HepG2 (cell line): Measurements from ENCODE around the gene SERINC5. TPM values are rescaled to one million over a fixed set of nuclear protein-coding genes. Genes with fewer than 3 reads are reported as not detected.
"Not testable (repeated sequence)": the region's sequence is repeated elsewhere in the genome, so short reads cannot be mapped to it uniquely, and the experiment has no call there.

Experiments used
- ATAC-seq: fragments of 200-7000 bp; cut with Tn5 transposase; 3 replicates; pipeline ENCODE4 v1.9.1; 2020; ENCODE audit warnings: mild to moderate bottlenecking, moderate library complexity
- BruUV-seq: library from RNA; stranded (reverse); fragments of 400-500 nt; replicated peaks from 2 replicates; lab custom pipeline; 2021; lab: Mats Ljungman, UMichigan
- CTCF ChIA-PET: fragments of 300-600 bp; formaldehyde crosslinking; extraction: SDS; loops from one replicate; lab custom pipeline; 2021; ENCODE audit warnings: low total read pairs, inconsistent platforms, low intra/inter-chr PET ratio; lab: Yijun Ruan, JAX
- POLR2A ChIA-PET: fragments of 350-600 bp; sonication (Branson Sonifier 250); formaldehyde crosslinking; loops from one replicate; lab custom pipeline; 2020; ENCODE audit warnings: antibody characterized with exemption, inconsistent platforms; lab: Yijun Ruan, JAX
- DNase-seq: peaks from one replicate; pipeline ENCODE4 v3.0.0-alpha.2; 2015; ENCODE audit warnings: low spot score
- FAIRE-seq: peaks from 3 replicates; lab custom pipeline; 2011; peaks lifted over from hg19 to GRCh38; lab: Jason Lieb, UNC
- H2AFZ ChIP-seq: one replicate; pipeline ENCODE4 v1.6.1; 2011; ENCODE audit warnings: low read length, inconsistent platforms
- H3K27ac ChIP-seq: fragments of 300-600 bp; 3 replicates; pipeline ENCODE4 v1.8.0; 2011; ENCODE audit warnings: mixed run types, mild to moderate bottlenecking, mixed read lengths, low read length, inconsistent platforms; ENCODE audit not compliant: insufficient read depth; ENCODE audit errors: extremely low read length
- H3K27me3 ChIP-seq, 2 experiments: fragments of 200-600 bp in 1 of 2; 2 replicates in 1 of 2; 3 replicates in 1 of 2; pipeline versions ENCODE4 v1.6.0 to v1.8.0; 2011; ENCODE audit warnings: low read length in 2 of 2, mild to moderate bottlenecking in 2 of 2, moderate library complexity in 2 of 2, inconsistent platforms in 1 of 2; ENCODE audit not compliant: insufficient read depth in 2 of 2, control insufficient read depth in 1 of 2
- H3K36me3 ChIP-seq, 2 experiments: fragments of 200-600 bp in 1 of 2; replicated peaks in 1 of 2; 2 replicates in 1 of 2; 3 replicates in 1 of 2; pipeline versions ENCODE4 v1.5.1 to v1.8.0; 2011; ENCODE audit warnings: low read length in 2 of 2, inconsistent platforms in 1 of 2; ENCODE audit not compliant: insufficient read depth in 2 of 2, control insufficient read depth in 1 of 2
- H3K4me1 ChIP-seq: 2 replicates; pipeline ENCODE4 v1.5.1; 2012; ENCODE audit warnings: low read length, inconsistent platforms; ENCODE audit not compliant: insufficient read depth
- H3K4me2 ChIP-seq: 2 replicates; pipeline ENCODE4 v1.6.0; 2011; ENCODE audit warnings: low read depth, low read length, inconsistent platforms
- H3K4me3 ChIP-seq, 3 experiments: fragments of 200-600 bp in 1 of 3; sonication (generic), shearing (Covaris generic) in 1 of 3; replicated peaks in 1 of 3; 2 replicates each; pipeline ENCODE4 v1.5.1; 2011 to 2016; ENCODE audit warnings: low read length in 3 of 3, inconsistent platforms in 2 of 3, low read depth in 2 of 3, mild to moderate bottlenecking in 2 of 3, control low read depth in 1 of 3, mixed read lengths in 1 of 3; ENCODE audit not compliant: insufficient read depth in 1 of 3
- H3K79me2 ChIP-seq: one replicate; pipeline ENCODE4 v1.6.1; 2011; ENCODE audit warnings: low read length, inconsistent platforms; ENCODE audit not compliant: insufficient read depth
- H3K9ac ChIP-seq: 2 replicates; pipeline ENCODE4 v1.6.0; 2011; ENCODE audit warnings: mild to moderate bottlenecking, low read depth, low read length, inconsistent platforms; ENCODE audit not compliant: insufficient read depth
- H3K9me3 ChIP-seq: 2 replicates; pipeline ENCODE4 v1.5.1; 2012; ENCODE audit warnings: mild to moderate bottlenecking, low read length
- H4K20me1 ChIP-seq: 2 replicates; pipeline ENCODE4 v1.6.0; 2011; ENCODE audit warnings: inconsistent platforms, mild to moderate bottlenecking, low read length, moderate library complexity; ENCODE audit not compliant: insufficient read depth
- CBFB ChIP-seq: sonication (generic); formaldehyde crosslinking; IDR thresholded peaks from 2 replicates; pipeline ENCODE4 v1.4.0; 2020; ENCODE audit warnings: missing genetic modification reagents
- FOXC1 ChIP-seq: sonication (generic); formaldehyde crosslinking; IDR thresholded peaks from 2 replicates; pipeline ENCODE4 v1.8.0; 2022; ENCODE audit warnings: mild to moderate bottlenecking, missing genetic modification reagents, borderline replicate concordance
- SAFB2 ChIP-seq: sonication (generic); formaldehyde crosslinking; IDR thresholded peaks from 2 replicates; pipeline ENCODE4 v1.5.1; 2020; ENCODE audit warnings: missing genetic modification reagents, low read depth, mild to moderate bottlenecking, borderline replicate concordance
- THAP9 ChIP-seq: sonication (generic); formaldehyde crosslinking; IDR thresholded peaks from 2 replicates; pipeline ENCODE4; 2020; ENCODE audit warnings: missing genetic modification reagents, mild to moderate bottlenecking, borderline replicate concordance
- ZMYM2 ChIP-seq: sonication (generic); formaldehyde crosslinking; IDR thresholded peaks from 2 replicates; pipeline ENCODE4 v1.8.0; 2022; ENCODE audit warnings: mild to moderate bottlenecking, missing genetic modification reagents
- ZNF251 ChIP-seq: sonication (generic); formaldehyde crosslinking; IDR thresholded peaks from 2 replicates; pipeline ENCODE4 v1.9.0; 2021; ENCODE audit warnings: mild to moderate bottlenecking, missing genetic modification reagents
- ZNF34 ChIP-seq: sonication (generic); formaldehyde crosslinking; IDR thresholded peaks from 2 replicates; pipeline ENCODE4 v1.4.0; 2020; ENCODE audit warnings: mild to moderate bottlenecking, missing genetic modification reagents, borderline replicate concordance
- ZNF567 ChIP-seq: sonication (generic); formaldehyde crosslinking; IDR thresholded peaks from 2 replicates; pipeline ENCODE4 v1.8.1; 2023; ENCODE audit warnings: mild to moderate bottlenecking, missing genetic modification reagents, borderline replicate concordance
- ZNF609 ChIP-seq: sonication (generic); formaldehyde crosslinking; IDR thresholded peaks from 2 replicates; pipeline ENCODE4 v1.4.0; 2020; ENCODE audit warnings: mild to moderate bottlenecking, missing genetic modification reagents, borderline replicate concordance
- ZZZ3 ChIP-seq: sonication (generic); formaldehyde crosslinking; IDR thresholded peaks from 2 replicates; pipeline ENCODE4 v1.4.0; 2020; ENCODE audit warnings: missing genetic modification reagents, mild to moderate bottlenecking, borderline replicate concordance
- WGBS: methylation state at CpG from one replicate; pipeline ENCODE4 v1.1.6; 2017; ENCODE audit warnings: low lambda C conversion rate; 5-methylcytosine and 5-hydroxymethylcytosine counted together
- in situ Hi-C: cut with HindIII; loops from 2 replicates; pipeline ENCODE4 v1.10.0; 2017; ENCODE audit warnings: low pct_unique_long_range_greater_than_20kb; ENCODE audit not compliant: extremely low pct_ligation_motif_present
- intact Hi-C: fragments of 100-400 bp; cut with micrococcal nuclease; formaldehyde crosslinking; loops from one replicate; pipeline ENCODE4 v1.10.0; 2022; ENCODE audit not compliant: unreplicated experiment
- polyA plus RNA-seq, 8 experiments: library from polyadenylated mRNA; depleted of rRNA in 3 of 8; stranded (reverse) in 7 of 8; unstranded in 1 of 8; fragments of >200 nt; fragmentation: Illumina TruSeq in 4 of 8; extraction: Trizol in 4 of 8; gene quantifications; 2 replicates each; pipeline versions ENCODE4 v1.2.1 to v1.2.3, GENCODE V29; 2011 to 2016; ENCODE audit warnings: low read depth in 4 of 8, missing spikeins in 1 of 8, mixed read lengths in 1 of 8; ENCODE audit not compliant: insufficient read depth in 1 of 8
- total RNA-seq, 5 experiments: library from RNA; depleted of rRNA; stranded (reverse); fragments of >200 nt; fragmentation: Illumina TruSeq; extraction: Trizol; gene quantifications; 2 replicates each; pipeline ENCODE4 v1.2.3, GENCODE V29; 2016; ENCODE audit warnings: low read depth in 1 of 5

The SERINC5 gene
- total and polyA plus RNA-seq, 2 of the 13 experiments (the other 11 are each of a cell fraction or from before 2014, with no cell fraction given) = 17.3 to 22.8 TPM

GRCh38 chr5:80270543-80270942, 14.7 kb upstream of the SERINC5 start:
- H3K27me3 ChIP-seq, in situ Hi-C loops, H3K9me3 ChIP-seq, H3K4me2 ChIP-seq, H3K9ac ChIP-seq, POLR2A ChIA-PET, BruUV-seq, DNase-seq, H3K27ac ChIP-seq, H3K4me3 ChIP-seq, CTCF ChIA-PET, FAIRE-seq, ATAC-seq, H3K36me3 ChIP-seq, H3K79me2 ChIP-seq, H4K20me1 ChIP-seq, intact Hi-C loops, H2AFZ ChIP-seq: not testable (repeated sequence)
- peaks cover 12% of the 10 kb centered on the region; the same call in 1 of the 2 replicates for H3K4me1 ChIP-seq
- 82% methylated on average over 2 of the region's 2 CpGs for WGBS

DNA sequence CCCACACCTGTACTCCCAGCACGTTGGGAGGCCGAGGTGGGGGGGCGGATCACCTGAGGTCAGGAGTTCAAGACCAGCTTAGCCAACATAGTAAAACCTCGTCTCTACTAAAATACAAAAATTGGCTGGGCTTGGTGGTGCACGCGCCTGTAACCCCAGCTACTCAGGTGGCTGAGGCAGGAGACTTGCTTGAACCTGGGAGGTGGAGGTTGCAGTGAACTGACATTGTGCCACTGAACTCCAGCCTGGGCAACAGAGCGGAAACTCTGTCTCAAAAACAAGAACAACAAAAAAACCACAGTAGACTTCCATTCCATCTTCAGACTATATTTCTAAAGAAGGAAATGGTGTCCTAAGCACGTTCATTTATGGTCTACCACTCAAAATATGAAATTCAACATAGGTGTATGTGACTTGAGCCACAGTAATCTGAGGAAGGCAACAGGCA, 14.2 kb upstream of the SERINC5 start:
- intact Hi-C loops = no loop called here
- WGBS = 60% methylated on average over 8 of the region's 8 CpGs
- CTCF ChIA-PET = no interaction called here
- TF ChIP-seq THAP9 (CRISPR knock-in tag) (no peak), ZNF251 (no peak), ZNF609 (CRISPR knock-in tag) (no peak), CBFB (CRISPR knock-in tag) (no peak), ZZZ3 (CRISPR knock-in tag) (no peak), SAFB2 (CRISPR knock-in tag) (no peak), FOXC1 (CRISPR knock-in tag) (no peak), ZNF34 (CRISPR knock-in tag) (no peak), ZNF567 (CRISPR knock-in tag) (no peak), ZMYM2 (CRISPR knock-in tag) (no peak)

More for the DNA sequence above, 14.2 kb upstream of the SERINC5 start:
- Histone ChIP-seq H3K4me3 (no peak overlapping the region), H3K9ac (no peak overlapping the region), H2AFZ (no peak overlapping the region), H3K9me3 (no peaks in the 10 kb centered on the region), H3K79me2 (no peaks in the 10 kb centered on the region), H4K20me1 (no peaks in the 10 kb centered on the region), H3K27me3 (no peaks in the 10 kb centered on the region), H3K4me2 (no peak overlapping the region), H3K27ac (no peak overlapping the region), H3K4me1 (peaks cover 9% of the 10 kb centered on the region; the same call in 1 of the 2 replicates), H3K36me3 (no peaks in the 10 kb centered on the region)
- POLR2A ChIA-PET = no interaction called here
- ATAC-seq (no peak), DNase-seq (no peak), FAIRE-seq (no peak)
- BruUV-seq = no TSS peak
- in situ Hi-C loops = no loop called here
